ENCODE results near the gene TSHZ2.

DNA sequence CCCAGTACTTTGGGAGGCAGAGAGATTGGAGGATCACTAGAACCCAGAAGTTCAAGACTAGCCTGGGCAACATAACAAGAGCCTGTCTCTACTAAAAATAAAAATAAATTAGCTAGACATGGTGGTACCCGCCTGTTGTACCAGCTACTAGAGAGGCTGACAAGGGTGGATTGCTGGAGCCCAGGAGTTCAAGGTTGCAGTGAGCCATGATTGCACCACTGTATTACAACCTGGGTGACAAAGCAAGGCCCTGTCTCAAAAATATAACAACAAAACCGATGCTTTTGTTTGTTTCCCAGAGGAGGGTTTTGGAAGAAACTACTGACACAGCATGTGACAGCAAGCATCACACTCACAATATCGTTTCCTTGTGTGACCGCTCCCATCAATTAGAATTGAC lies 119.6 kb downstream of the TSHZ2 start:
- TF ChIP-seq, protein P1, sequence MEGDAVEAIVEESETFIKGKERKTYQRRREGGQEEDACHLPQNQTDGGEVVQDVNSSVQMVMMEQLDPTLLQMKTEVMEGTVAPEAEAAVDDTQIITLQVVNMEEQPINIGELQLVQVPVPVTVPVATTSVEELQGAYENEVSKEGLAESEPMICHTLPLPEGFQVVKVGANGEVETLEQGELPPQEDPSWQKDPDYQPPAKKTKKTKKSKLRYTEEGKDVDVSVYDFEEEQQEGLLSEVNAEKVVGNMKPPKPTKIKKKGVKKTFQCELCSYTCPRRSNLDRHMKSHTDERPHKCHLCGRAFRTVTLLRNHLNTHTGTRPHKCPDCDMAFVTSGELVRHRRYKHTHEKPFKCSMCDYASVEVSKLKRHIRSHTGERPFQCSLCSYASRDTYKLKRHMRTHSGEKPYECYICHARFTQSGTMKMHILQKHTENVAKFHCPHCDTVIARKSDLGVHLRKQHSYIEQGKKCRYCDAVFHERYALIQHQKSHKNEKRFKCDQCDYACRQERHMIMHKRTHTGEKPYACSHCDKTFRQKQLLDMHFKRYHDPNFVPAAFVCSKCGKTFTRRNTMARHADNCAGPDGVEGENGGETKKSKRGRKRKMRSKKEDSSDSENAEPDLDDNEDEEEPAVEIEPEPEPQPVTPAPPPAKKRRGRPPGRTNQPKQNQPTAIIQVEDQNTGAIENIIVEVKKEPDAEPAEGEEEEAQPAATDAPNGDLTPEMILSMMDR (conservative IDR thresholded peaks at IDR 0.05) = no peak
- no peak for TF ChIP-seq ZFX (IDR thresholded peaks at IDR 0.05)

All from C4-2B (cell line).